Sigmoid colon (tissue), 7 donors: ENCODE results near the gene FBN3. TPM values are rescaled to one million over a fixed set of nuclear protein-coding genes. Genes with fewer than 3 reads are reported as not detected.

Experiments
- DNase-seq: peaks from one replicate; pipeline ENCODE4 v3.0.0-alpha.2; 2019
- H3K27ac ChIP-seq, 4 donors: fragments of 200-600 bp; sonication (generic); one replicate each; pipeline ENCODE4 v1.5.1; 2016 to 2019; ENCODE audit warnings: mild to moderate bottlenecking in 1 of 4
- H3K27me3 ChIP-seq, 3 donors: fragments of 200-600 bp; sonication (generic); one replicate each; pipeline ENCODE4 v1.5.1; 2019; ENCODE audit warnings: mild to moderate bottlenecking in 1 of 3
- H3K36me3 ChIP-seq, 4 donors: fragments of 200-600 bp; sonication (generic); one replicate each; pipeline ENCODE4 v1.5.1; 2016 to 2019
- H3K4me1 ChIP-seq, 4 donors: fragments of 200-600 bp; sonication (generic); one replicate each; pipeline ENCODE4 v1.5.1; 2017 to 2019
- H3K4me3 ChIP-seq, 4 donors: fragments of 200-600 bp; sonication (generic); one replicate each; pipeline ENCODE4 v1.5.1; 2017 to 2019; ENCODE audit warnings: mild to moderate bottlenecking in 2 of 4, moderate library complexity in 1 of 4
- H3K9me3 ChIP-seq, 4 donors: fragments of 200-600 bp in 3 of 4; sonication (generic) in 3 of 4; one replicate each; pipeline versions ENCODE4 v1.5.1 to v1.6.1; 2013 to 2019
- EP300 ChIP-seq, 4 donors: sonication (generic); formaldehyde crosslinking; IDR thresholded peaks; one replicate each; pipeline ENCODE4 v1.6.1; 2017; ENCODE audit warnings: antibody characterized with exemption in 4 of 4
- POLR2A ChIP-seq, 2 donors: fragments of 450-650 bp; IDR thresholded peaks; one replicate each; pipeline ENCODE4 v1.6.1; 2016; ENCODE audit warnings: antibody characterized with exemption in 2 of 2, mild to moderate bottlenecking in 2 of 2, moderate library complexity in 2 of 2
- POLR2AphosphoS5 ChIP-seq, 4 donors: sonication (generic); formaldehyde crosslinking; IDR thresholded peaks; one replicate each; pipeline ENCODE4 v1.6.1; 2017; ENCODE audit warnings: antibody characterized with exemption in 4 of 4
- WGBS, 2 donors: extraction: QIAGEN DNeasy Blood & Tissue Kit; methylation state at CpG; one replicate each; pipeline ENCODE4 v1.1.7; 2013; 5-methylcytosine and 5-hydroxymethylcytosine counted together
- intact Hi-C: fragments of 100-400 bp; cut with DNase I; formaldehyde crosslinking; loops from one replicate; pipeline ENCODE4 v1.15.1; 2023
- polyA plus RNA-seq, 3 donors: library from polyadenylated mRNA; stranded (reverse); fragments of 200-250 nt; gene quantifications; one replicate each; pipeline ENCODE4 v1.2.3, GENCODE V29; 2013
- total RNA-seq, 4 donors: library from RNA; depleted of rRNA; stranded (reverse); fragments of >200 nt; gene quantifications; one replicate each; pipeline ENCODE4 v1.1.0, GENCODE V29; 2016
- TF ChIP-seq, protein P1 (sequence below), 4 experiments: fragments of 450-650 bp in 3 of 4; fragments of 200-600 bp in 1 of 4; IDR thresholded peaks; one replicate each; pipeline ENCODE4 v1.5.1; 2016 to 2019; ENCODE audit warnings: antibody characterized with exemption in 4 of 4, mild to moderate bottlenecking in 3 of 4, moderate library complexity in 2 of 4
- donor health status: healthy with polysubstance abuse.
- donor health status: Bipolar disorder and iron deficiency.
- donor health status: healthy.

The FBN3 gene
- total and polyA plus RNA-seq, 7 donors = 0.06 TPM; not detected in 6

DNA sequence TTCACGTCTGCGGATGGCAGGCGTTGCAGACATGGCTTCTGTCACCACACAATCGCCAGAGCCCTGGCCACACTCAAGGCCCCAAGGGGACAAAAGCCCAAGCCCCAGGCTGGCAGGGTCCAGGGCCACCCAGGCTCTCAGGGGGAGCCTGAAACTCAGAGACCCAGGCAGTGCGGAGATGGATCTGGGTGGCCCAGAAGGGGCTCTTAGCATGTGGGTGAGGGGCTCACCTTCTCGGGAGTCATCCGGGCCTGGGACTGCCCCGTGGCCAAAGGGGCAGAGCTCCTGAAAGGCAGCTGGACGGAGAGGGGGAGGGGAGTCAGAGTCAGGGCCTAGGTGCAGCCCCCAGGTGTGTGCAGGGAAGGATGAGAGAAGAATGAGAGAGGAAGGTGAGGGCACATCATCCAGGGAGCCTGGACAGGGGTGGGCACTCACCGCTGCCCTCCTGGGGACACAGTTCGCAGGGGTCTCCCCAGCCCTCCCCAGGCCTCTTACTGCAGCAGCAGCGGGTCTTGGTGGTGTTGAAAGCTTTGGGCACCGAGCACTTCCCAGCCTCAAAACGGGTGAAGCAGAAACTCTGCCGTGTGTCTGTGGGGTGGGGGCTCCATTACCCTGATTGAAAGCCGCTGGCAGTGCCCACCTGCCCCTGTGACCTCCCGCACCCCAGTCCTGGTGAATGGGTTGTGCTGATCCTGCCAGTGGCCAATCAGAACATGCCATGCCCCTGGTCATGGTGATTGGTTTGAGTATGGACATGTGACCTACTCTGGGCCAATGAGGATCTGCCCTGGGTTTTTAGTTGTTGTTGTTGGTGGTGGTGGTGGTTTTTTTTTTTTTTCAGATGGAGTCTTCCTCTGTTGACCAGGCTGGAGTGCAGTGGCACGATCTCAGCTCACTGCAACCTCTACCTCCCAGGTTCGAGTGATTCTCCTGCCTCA lies 59.5 kb downstream of the FBN3 start:
- DNase-seq = no peak
- H3K27me3 ChIP-seq = no peaks in the 10 kb centered on the region
- WGBS, 2 donors = 83 to 89% methylated on average over 19 of the region's 19 CpGs

DNA sequence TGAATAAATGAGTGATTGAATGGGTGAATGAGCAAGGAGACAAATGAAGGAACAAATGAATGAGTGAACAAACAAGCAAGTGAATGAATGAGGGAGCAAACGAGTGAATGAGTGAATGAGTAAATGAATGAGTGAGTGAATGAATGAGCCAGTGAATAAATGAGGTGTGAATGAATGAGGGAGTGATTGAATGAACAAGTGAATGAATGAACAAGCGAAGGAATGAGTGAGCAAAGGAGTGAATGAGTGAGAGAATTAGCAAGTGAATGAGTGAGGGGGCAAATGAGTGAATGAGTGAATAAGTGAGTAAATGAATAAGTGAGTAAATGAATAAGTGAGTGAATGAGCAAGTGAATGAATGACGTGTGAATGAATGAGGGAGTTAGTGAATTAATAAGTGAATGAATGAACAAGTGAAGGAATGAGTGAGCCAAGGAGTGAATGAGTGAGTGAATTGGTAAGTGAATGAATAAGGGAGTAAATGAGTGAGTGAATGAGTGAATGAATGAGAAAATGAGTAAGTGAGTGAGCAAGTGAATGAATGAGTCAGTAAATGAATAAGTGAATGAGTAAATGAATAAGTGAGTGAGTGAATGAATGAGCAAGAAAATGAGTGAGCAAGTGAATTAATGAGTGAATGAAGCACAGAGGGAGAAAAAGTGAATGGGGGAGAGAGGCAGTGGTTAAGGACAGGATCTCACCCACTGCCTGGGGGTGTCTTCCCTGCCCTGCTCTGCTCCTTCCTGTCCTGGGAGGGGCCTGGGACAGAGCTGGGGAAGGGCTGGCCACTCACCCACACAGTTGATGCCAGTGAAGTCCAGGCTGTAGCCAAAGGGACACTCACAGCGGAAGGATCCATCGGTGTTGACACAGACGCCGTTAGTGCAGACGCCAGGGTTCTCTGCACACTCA lies 60.4 kb downstream of the FBN3 start:
- TF ChIP-seq POLR2A (IDR thresholded peaks at IDR 0.05) = no peak
- TF ChIP-seq POLR2AphosphoS5 (IDR thresholded peaks at IDR 0.05) = no peak
- no peak for TF ChIP-seq EP300 (IDR thresholded peaks at IDR 0.05)
- TF ChIP-seq, protein P1, sequence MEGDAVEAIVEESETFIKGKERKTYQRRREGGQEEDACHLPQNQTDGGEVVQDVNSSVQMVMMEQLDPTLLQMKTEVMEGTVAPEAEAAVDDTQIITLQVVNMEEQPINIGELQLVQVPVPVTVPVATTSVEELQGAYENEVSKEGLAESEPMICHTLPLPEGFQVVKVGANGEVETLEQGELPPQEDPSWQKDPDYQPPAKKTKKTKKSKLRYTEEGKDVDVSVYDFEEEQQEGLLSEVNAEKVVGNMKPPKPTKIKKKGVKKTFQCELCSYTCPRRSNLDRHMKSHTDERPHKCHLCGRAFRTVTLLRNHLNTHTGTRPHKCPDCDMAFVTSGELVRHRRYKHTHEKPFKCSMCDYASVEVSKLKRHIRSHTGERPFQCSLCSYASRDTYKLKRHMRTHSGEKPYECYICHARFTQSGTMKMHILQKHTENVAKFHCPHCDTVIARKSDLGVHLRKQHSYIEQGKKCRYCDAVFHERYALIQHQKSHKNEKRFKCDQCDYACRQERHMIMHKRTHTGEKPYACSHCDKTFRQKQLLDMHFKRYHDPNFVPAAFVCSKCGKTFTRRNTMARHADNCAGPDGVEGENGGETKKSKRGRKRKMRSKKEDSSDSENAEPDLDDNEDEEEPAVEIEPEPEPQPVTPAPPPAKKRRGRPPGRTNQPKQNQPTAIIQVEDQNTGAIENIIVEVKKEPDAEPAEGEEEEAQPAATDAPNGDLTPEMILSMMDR (IDR thresholded peaks at IDR 0.05) = no peak
- H3K36me3 ChIP-seq = no peaks in the 10 kb centered on the region
- no peak for DNase-seq
- intact Hi-C loops = no loop called here
- H3K4me1 ChIP-seq = no peaks in the 10 kb centered on the region
- H3K9me3 ChIP-seq = no peaks in the 10 kb centered on the region
- no peak overlapping the region for H3K4me3 ChIP-seq
- H3K27ac ChIP-seq = no peak overlapping the region
- WGBS, 2 donors = 73 to 86% methylated on average over 8 of the region's 8 CpGs
- no peaks in the 10 kb centered on the region for H3K27me3 ChIP-seq

More for the DNA sequence above, 59.5 kb downstream of the FBN3 start:
- Histone ChIP-seq H3K9me3 (peaks cover 1 to 7% (median 6%) of the 10 kb centered on the region in 4 donors), H3K4me1 (no peaks in the 10 kb centered on the region), H3K4me3 (no peak overlapping the region), H3K27ac (no peak overlapping the region), H3K36me3 (peaks cover 0 to under 1% (median 0%) of the 10 kb centered on the region in 4 donors)
- TF ChIP-seq, protein P1 (IDR thresholded peaks at IDR 0.05) = no peak
- no peak for TF ChIP-seq POLR2A (IDR thresholded peaks at IDR 0.05)
- TF ChIP-seq EP300 (IDR thresholded peaks at IDR 0.05) = no peak
- no peak for TF ChIP-seq POLR2AphosphoS5 (IDR thresholded peaks at IDR 0.05)
- intact Hi-C loops = no loop called here

DNA sequence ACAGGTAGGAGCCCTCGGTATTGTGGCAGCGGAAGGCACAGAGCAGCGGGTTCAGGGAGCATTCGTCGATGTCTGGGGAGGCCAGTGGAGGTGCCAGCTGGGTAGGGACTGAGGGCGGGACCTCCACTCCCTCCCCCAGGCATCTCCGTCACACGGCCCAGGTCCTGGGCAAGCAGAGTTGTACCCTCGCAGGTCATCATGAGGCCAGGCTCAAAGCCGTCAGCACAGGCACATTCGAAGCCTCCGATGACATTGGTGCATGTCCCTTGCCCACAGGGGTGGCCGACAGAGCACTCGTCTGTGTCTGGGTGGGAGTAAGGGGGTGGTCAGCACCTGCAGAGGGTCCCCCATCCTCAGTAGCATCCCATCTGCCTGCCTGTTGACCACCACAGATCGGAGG lies 61.5 kb downstream of the FBN3 start:
- Histone ChIP-seq H3K27ac (no peak overlapping the region), H3K9me3 (no peaks in the 10 kb centered on the region), H3K4me3 (no peak overlapping the region), H3K4me1 (no peaks in the 10 kb centered on the region), H3K27me3 (no peaks in the 10 kb centered on the region), H3K36me3 (no peaks in the 10 kb centered on the region)
- DNase-seq = no peak
- 94 to 95% methylated on average over 15 of the region's 15 CpGs for WGBS, 2 donors
- intact Hi-C loops = no loop called here
- TF ChIP-seq EP300 (IDR thresholded peaks at IDR 0.05) (no peak), POLR2AphosphoS5 (IDR thresholded peaks at IDR 0.05) (no peak), POLR2A (IDR thresholded peaks at IDR 0.05) (no peak)
- TF ChIP-seq, protein P1 (IDR thresholded peaks at IDR 0.05) = no peak

DNA sequence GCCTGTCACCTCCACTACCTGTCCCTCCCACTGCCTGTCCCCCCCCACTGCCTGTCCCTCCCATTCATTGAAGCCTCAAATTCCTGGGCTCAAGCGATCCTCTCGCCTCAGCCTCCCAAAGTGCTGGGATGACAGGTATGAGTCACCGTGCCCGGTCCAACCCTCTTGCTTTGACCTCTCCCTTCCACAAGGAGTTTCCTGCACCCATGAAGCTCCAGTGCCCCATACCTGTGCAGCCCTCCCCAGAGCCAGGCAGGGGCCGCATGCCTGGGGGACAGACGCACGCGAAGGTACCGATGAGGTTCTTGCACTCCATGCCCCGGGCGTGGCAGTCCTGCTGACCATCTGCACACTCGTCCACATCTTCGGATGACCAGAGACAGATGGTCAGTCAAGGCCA lies 62.5 kb downstream of the FBN3 start:
- Histone ChIP-seq H3K27ac (no peak overlapping the region), H3K4me3 (no peak overlapping the region), H3K4me1 (no peaks in the 10 kb centered on the region), H3K36me3 (no peaks in the 10 kb centered on the region), H3K27me3 (no peaks in the 10 kb centered on the region), H3K9me3 (no peaks in the 10 kb centered on the region)
- WGBS, 2 donors = 81 to 92% methylated on average over 13 of the region's 13 CpGs
- intact Hi-C loops = no loop called here
- DNase-seq = no peak
- TF ChIP-seq, protein P1 (IDR thresholded peaks at IDR 0.05) = no peak
- no peak for TF ChIP-seq POLR2AphosphoS5 (IDR thresholded peaks at IDR 0.05)
